HCT116 (cell line): ENCODE measurements around the gene CHSY1. TPM values are rescaled to one million over a fixed set of nuclear protein-coding genes. Genes with fewer than 3 reads are reported as not detected.

ENCODE experiments used
- ATAC-seq: fragments of 200-7000 bp; cut with Tn5 transposase; 2 replicates; pipeline ENCODE4 v1.9.1; 2020; ENCODE audit warnings: mild to moderate bottlenecking, moderate library complexity
- BruUV-seq: library from RNA; stranded (reverse); fragments of 400-500 nt; replicated peaks from 2 replicates; lab custom pipeline; 2021; lab: Mats Ljungman, UMichigan
- CTCF ChIA-PET: fragments of 300-600 bp; sonication (Branson Sonifier 250); formaldehyde crosslinking; loops from one replicate; lab custom pipeline; 2021; ENCODE audit warnings: antibody characterized with exemption; lab: Charles Lee
- POLR2A ChIA-PET: fragments of 300-600, 350-600 bp; sonication (Branson Sonifier 250); formaldehyde crosslinking; loops from one replicate; lab custom pipeline; 2021; ENCODE audit warnings: antibody characterized with exemption; lab: Charles Lee
- RAD21 ChIA-PET, 2 experiments: fragments of 300-600 bp; sonication (Branson Sonifier 250); formaldehyde crosslinking; loops; one replicate each; lab custom pipeline; 2023; ENCODE audit warnings: low total read pairs in 2 of 2; ENCODE audit not compliant: uncharacterized antibody in 2 of 2, unreplicated experiment in 2 of 2, low non-redundant PET in 1 of 2; lab: Charles Lee
- DNase-seq: peaks from one replicate; pipeline ENCODE4 v3.0.0-alpha.2; 2010; ENCODE audit warnings: low read depth, low spot score
- H2AFZ ChIP-seq: fragments of 200-600 bp; shearing (Covaris generic), sonication (generic); 2 replicates; pipeline ENCODE4 v1.6.1; 2017; ENCODE audit warnings: low read depth, mixed run types, mixed read lengths, antibody characterized with exemption, low read length; ENCODE audit not compliant: poor library complexity, severe bottlenecking
- H3K27ac ChIP-seq: 2 replicates; pipeline ENCODE4 v1.5.1; 2012; ENCODE audit warnings: low read depth, low read length
- H3K27me3 ChIP-seq: fragments of 200-600 bp; sonication (generic); 2 replicates; pipeline ENCODE4 v1.6.1; 2016; ENCODE audit warnings: mixed run types, low read length, mixed read lengths; ENCODE audit not compliant: insufficient read depth
- H3K36me3 ChIP-seq, 2 experiments: fragments of 200-500 bp in 1 of 2; fragments of 200-600 bp in 1 of 2; sonication (Bioruptor generic) in 1 of 2; sonication (generic) in 1 of 2; 2 replicates each; pipeline versions ENCODE4 v1.5.1 to v1.6.1; 2014 to 2016; ENCODE audit warnings: low read length in 2 of 2, inconsistent platforms in 1 of 2, mixed read lengths in 1 of 2, mixed run types in 1 of 2; ENCODE audit not compliant: insufficient read depth in 2 of 2, control insufficient read depth in 1 of 2
- H3K4me1 ChIP-seq, 2 experiments: fragments of 200-600 bp in 1 of 2; sonication (generic) in 1 of 2; 2 replicates each; pipeline versions ENCODE4 v1.5.1 to v1.6.1; 2012 to 2017; ENCODE audit warnings: low read length in 2 of 2, inconsistent platforms in 1 of 2, mild to moderate bottlenecking in 1 of 2, mixed read lengths in 1 of 2, mixed run types in 1 of 2, moderate library complexity in 1 of 2; ENCODE audit not compliant: insufficient read depth in 2 of 2, control insufficient read depth in 1 of 2
- H3K4me2 ChIP-seq: fragments of 200-600 bp; sonication (generic); 2 replicates; pipeline ENCODE4 v1.6.1; 2017; ENCODE audit warnings: mixed run types, low read length, mixed read lengths
- H3K4me3 ChIP-seq, 2 experiments: fragments of 200-600 bp in 1 of 2; sonication (generic) in 1 of 2; replicated peaks in 1 of 2; 2 replicates each; pipeline ENCODE4 v1.5.1; 2011 to 2016; ENCODE audit warnings: low read length in 2 of 2, control low read depth in 1 of 2, low read depth in 1 of 2, mild to moderate bottlenecking in 1 of 2, mixed read lengths in 1 of 2, mixed run types in 1 of 2
- H3K79me2 ChIP-seq: fragments of 200-600 bp; sonication (generic); 2 replicates; pipeline ENCODE4 v1.6.1; 2017; ENCODE audit warnings: mild to moderate bottlenecking, mixed run types, low read length, moderate library complexity, mixed read lengths; ENCODE audit not compliant: insufficient read depth
- H3K9ac ChIP-seq: fragments of 200-600 bp; sonication (generic); 2 replicates; pipeline ENCODE4 v1.6.1; 2016; ENCODE audit warnings: low read length, mixed read lengths
- H3K9me2 ChIP-seq: fragments of 200-600 bp; sonication (generic), shearing (Covaris generic); 2 replicates; pipeline ENCODE4 v1.6.1; 2017; ENCODE audit warnings: mixed run types, mild to moderate bottlenecking, moderate library complexity; ENCODE audit not compliant: insufficient read depth
- H3K9me3 ChIP-seq, 2 experiments: fragments of 200-500 bp in 1 of 2; fragments of 200-600 bp in 1 of 2; sonication (Bioruptor generic) in 1 of 2; sonication (generic) in 1 of 2; 2 replicates each; pipeline ENCODE4 v1.6.1; 2014 to 2017; ENCODE audit warnings: low read length in 2 of 2, mixed read lengths in 2 of 2, inconsistent platforms in 1 of 2, low read depth in 1 of 2, mild to moderate bottlenecking in 1 of 2, mixed run types in 1 of 2, moderate library complexity in 1 of 2; ENCODE audit not compliant: control insufficient read depth in 1 of 2, insufficient read depth in 1 of 2
- H4K20me1 ChIP-seq: fragments of 200-600 bp; sonication (generic), shearing (Covaris generic); 2 replicates; pipeline ENCODE4 v1.6.1; 2017; ENCODE audit warnings: mixed run types, mild to moderate bottlenecking, moderate library complexity; ENCODE audit not compliant: insufficient read depth
- ATF3 ChIP-seq: IDR thresholded peaks from 2 replicates; pipeline ENCODE4 v1.6.1; 2012
- CBX3 ChIP-seq: IDR thresholded peaks from 2 replicates; pipeline ENCODE4 v1.6.1; 2012; ENCODE audit warnings: low read depth
- CEBPB ChIP-seq: IDR thresholded peaks from 2 replicates; pipeline ENCODE4 v1.6.1; 2012; ENCODE audit warnings: low read depth
- ELF1 ChIP-seq: IDR thresholded peaks from 2 replicates; pipeline ENCODE4 v1.6.1; 2012; ENCODE audit warnings: low read depth, borderline replicate concordance
- EZH2 ChIP-seq: fragments of 200-600 bp; sonication (generic); IDR thresholded peaks from 2 replicates; pipeline ENCODE4 v1.6.1; 2017; ENCODE audit warnings: antibody characterized with exemption, mixed run types
- FOSL1 ChIP-seq: IDR thresholded peaks from 2 replicates; pipeline ENCODE4 v1.6.1; 2012; ENCODE audit warnings: low read depth
- MAX ChIP-seq: IDR thresholded peaks from 2 replicates; pipeline ENCODE4 v1.6.1; 2012
- POLR2AphosphoS5 ChIP-seq: IDR thresholded peaks from 2 replicates; pipeline ENCODE4 v1.6.1; 2011; ENCODE audit warnings: mild to moderate bottlenecking, low read depth, low read length, moderate library complexity
- RAD21 ChIP-seq: IDR thresholded peaks from 2 replicates; pipeline ENCODE4 v1.6.1; 2012; ENCODE audit warnings: low read depth, mild to moderate bottlenecking
- REST ChIP-seq: IDR thresholded peaks from 2 replicates; pipeline ENCODE4 v1.6.1; 2012; ENCODE audit warnings: low read depth
- SIN3A ChIP-seq: IDR thresholded peaks from 2 replicates; pipeline ENCODE4 v1.6.1; 2012; ENCODE audit warnings: low read depth
- SP1 ChIP-seq: IDR thresholded peaks from 2 replicates; pipeline ENCODE4 v1.6.1; 2012; ENCODE audit warnings: low read depth
- SRF ChIP-seq: IDR thresholded peaks from 2 replicates; pipeline ENCODE4 v1.6.1; 2012; ENCODE audit warnings: low read depth
- TCF7L2 ChIP-seq: IDR thresholded peaks from 2 replicates; pipeline ENCODE4 v1.7.0; 2011; ENCODE audit warnings: borderline replicate concordance, inconsistent platforms; ENCODE audit not compliant: insufficient read depth, insufficient read length; ENCODE audit errors: extremely low read depth
- ZBTB33 ChIP-seq: IDR thresholded peaks from 2 replicates; pipeline ENCODE4 v1.6.1; 2011; ENCODE audit warnings: mild to moderate bottlenecking, low read length, moderate library complexity; ENCODE audit not compliant: insufficient replicate concordance; ENCODE audit errors: extremely low read depth
- ZFX ChIP-seq: fragments of 450-650 bp; IDR thresholded peaks from 2 replicates; pipeline ENCODE4 v1.6.1; 2017
- ZNF274 ChIP-seq: fragments of 200-500 bp; sonication (Bioruptor generic); IDR thresholded peaks from 2 replicates; pipeline ENCODE4 v1.6.1; 2014; ENCODE audit warnings: mild to moderate bottlenecking, low read depth, low read length, inconsistent platforms
- intact Hi-C: fragments of 100-400 bp; cut with micrococcal nuclease; formaldehyde crosslinking; loops from 2 replicates; pipeline ENCODE4 v1.10.0; 2022
- total RNA-seq: library from RNA; stranded (reverse); gene quantifications from one replicate; pipeline ENCODE4 v1.2.1, GENCODE V29; 2021; ENCODE audit not compliant: unreplicated experiment

The CHSY1 gene
- total RNA-seq, 1 experiment from 2014 or later = 25.4 TPM

- Histone ChIP-seq H3K4me3 (no peak overlapping the region), H3K4me2 (no peak overlapping the region), H3K9me2 (no peaks in the 10 kb centered on the region), H4K20me1 (no peaks in the 10 kb centered on the region), H3K27ac (no peak overlapping the region), H3K9ac (no peak overlapping the region), H3K79me2 (no peaks in the 10 kb centered on the region), H2AFZ (no peak overlapping the region), H3K4me1 (no peaks in the 10 kb centered on the region), H3K36me3 (no peaks in the 10 kb centered on the region), H3K27me3 (no peaks in the 10 kb centered on the region), H3K9me3 (no peaks in the 10 kb centered on the region)
- ChIA-PET POLR2A (no interaction called here), CTCF (no interaction called here), RAD21 (no interaction called here)
- intact Hi-C loops = no loop called here
- TF ChIP-seq SRF (no peak), POLR2AphosphoS5 (no peak), RAD21 (no peak), SP1 (no peak), CEBPB (no peak), MAX (no peak), ATF3 (no peak), FOSL1 (no peak), CBX3 (no peak), ZBTB33 (no peak), ZNF274 (no peak), REST (no peak), EZH2 (no peak), ZFX (no peak), SIN3A (no peak), ELF1 (no peak), TCF7L2 (no peak)
- DNase-seq (no peak), ATAC-seq (no peak)
- no TSS peak for BruUV-seq
These were observed 101.8 kb downstream of the CHSY1 start for GRCh38 chr15:101149864-101150722.
